A673 (cell line): ENCODE data around the gene FRMD6. TPM values are rescaled to one million over a fixed set of nuclear protein-coding genes. Genes with fewer than 3 reads are reported as not detected.
"Not testable (repeated sequence)": the region's sequence is repeated elsewhere in the genome, so short reads cannot be mapped to it uniquely, and the experiment has no call there.

Source experiments
- BruUV-seq: library from RNA; stranded (reverse); fragments of 400-500 nt; replicated peaks from 2 replicates; lab custom pipeline; 2021; lab: Mats Ljungman, UMichigan
- CTCF ChIA-PET: fragments of 300-600 bp; sonication (Branson Sonifier 250); formaldehyde crosslinking; loops from one replicate; lab custom pipeline; 2022; ENCODE audit warnings: antibody characterized with exemption; lab: Charles Lee
- POLR2A ChIA-PET: fragments of 300-600 bp; sonication (Branson Sonifier 250); formaldehyde crosslinking; loops from one replicate; lab custom pipeline; 2022; ENCODE audit warnings: antibody characterized with exemption; ENCODE audit not compliant: low non-redundant PET; lab: Charles Lee
- DNase-seq: peaks from one replicate; pipeline ENCODE4 v3.0.0-alpha.2; 2015; ENCODE audit warnings: low spot score
- H3K27ac ChIP-seq: fragments of 200-600 bp; sonication (generic); 2 replicates; pipeline ENCODE4 v1.5.1; 2016; ENCODE audit warnings: mixed run types, low read depth, mild to moderate bottlenecking, mixed read lengths, antibody characterized with exemption, low read length; ENCODE audit not compliant: poor library complexity, severe bottlenecking
- H3K27me3 ChIP-seq: fragments of 200-600 bp; sonication (generic); replicated peaks from 2 replicates; pipeline ENCODE4 v1.6.1; 2017; ENCODE audit warnings: mixed run types, low read depth, mild to moderate bottlenecking, mixed read lengths, antibody characterized with exemption, low read length; ENCODE audit not compliant: insufficient read depth, poor library complexity
- H3K36me3 ChIP-seq: fragments of 200-600 bp; sonication (generic); 2 replicates; pipeline ENCODE4 v1.6.1; 2016; ENCODE audit warnings: mixed run types, mild to moderate bottlenecking, mixed read lengths, antibody characterized with exemption, low read length; ENCODE audit not compliant: insufficient read depth, poor library complexity, severe bottlenecking
- H3K4me1 ChIP-seq: fragments of 200-600 bp; sonication (generic); 2 replicates; pipeline ENCODE4 v1.6.1; 2017; ENCODE audit warnings: mixed run types, mild to moderate bottlenecking, mixed read lengths, antibody characterized with exemption, low read length; ENCODE audit not compliant: insufficient read depth, poor library complexity, severe bottlenecking
- H3K4me3 ChIP-seq: fragments of 200-600 bp; sonication (generic); 2 replicates; pipeline ENCODE4 v1.5.1; 2016; ENCODE audit warnings: low read depth, mixed run types, mild to moderate bottlenecking, mixed read lengths, low read length; ENCODE audit not compliant: poor library complexity, severe bottlenecking
- H3K9me3 ChIP-seq: fragments of 200-600 bp; sonication (generic); 2 replicates; pipeline ENCODE4 v1.6.1; 2016; ENCODE audit warnings: mixed run types, low read depth, mild to moderate bottlenecking, mixed read lengths, antibody characterized with exemption, low read length; ENCODE audit not compliant: poor library complexity, severe bottlenecking
- EZH2 ChIP-seq: fragments of 200-600 bp; sonication (generic); IDR thresholded peaks from 2 replicates; pipeline ENCODE4 v1.6.1; 2017; ENCODE audit warnings: borderline replicate concordance, low read depth, mild to moderate bottlenecking, mixed read lengths, antibody characterized with exemption, low read length; ENCODE audit not compliant: poor library complexity, severe bottlenecking
- intact Hi-C: fragments of 100-400 bp; cut with micrococcal nuclease; formaldehyde crosslinking; loops from one replicate; pipeline ENCODE4 v1.10.0; 2022; ENCODE audit not compliant: unreplicated experiment
- total RNA-seq: library from RNA; stranded (reverse); gene quantifications from 2 replicates; pipeline ENCODE4 v1.2.3, GENCODE V29; 2021
- TF ChIP-seq, protein P1 (sequence below): fragments of 300-800, 200-600 bp; sonication (generic); conservative IDR thresholded peaks from 2 replicates; pipeline ENCODE4 v1.5.1; 2017; ENCODE audit warnings: low read depth, mild to moderate bottlenecking, antibody characterized with exemption, low read length, moderate library complexity, mixed read lengths

Gene FRMD6
- total RNA-seq, 1 experiment from 2014 or later: 27.6 TPM

DNA sequence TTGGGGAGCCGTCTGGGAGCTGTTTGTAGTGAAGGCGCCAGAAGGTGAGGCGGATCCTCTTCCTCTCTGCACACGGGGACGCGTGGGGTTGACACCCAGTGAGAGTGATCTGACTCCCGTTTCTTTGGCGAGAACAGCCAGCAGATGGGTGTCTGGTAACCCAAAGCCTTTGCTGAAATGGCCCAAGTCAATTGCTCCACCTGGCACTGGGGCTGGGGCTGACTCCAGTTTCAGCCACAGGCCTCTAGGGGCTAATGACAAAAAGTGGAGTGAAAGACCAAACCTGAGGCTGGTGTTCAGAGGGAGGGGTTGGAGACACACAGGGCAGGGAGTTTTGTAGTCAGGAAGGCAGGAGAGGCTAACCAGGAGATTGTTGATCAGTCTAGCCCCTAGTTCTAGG, 87.0 kb downstream of the FRMD6 start:
- DNase-seq: no peak
- H3K9me3 ChIP-seq: no peaks in the 10 kb centered on the region
- H3K36me3 ChIP-seq: no peaks in the 10 kb centered on the region
- H3K27me3 ChIP-seq: no peaks in the 10 kb centered on the region
- intact Hi-C loops: no loop called here
- ChIA-PET CTCF (no interaction called here), POLR2A (no interaction called here)
- TF ChIP-seq, protein P1, sequence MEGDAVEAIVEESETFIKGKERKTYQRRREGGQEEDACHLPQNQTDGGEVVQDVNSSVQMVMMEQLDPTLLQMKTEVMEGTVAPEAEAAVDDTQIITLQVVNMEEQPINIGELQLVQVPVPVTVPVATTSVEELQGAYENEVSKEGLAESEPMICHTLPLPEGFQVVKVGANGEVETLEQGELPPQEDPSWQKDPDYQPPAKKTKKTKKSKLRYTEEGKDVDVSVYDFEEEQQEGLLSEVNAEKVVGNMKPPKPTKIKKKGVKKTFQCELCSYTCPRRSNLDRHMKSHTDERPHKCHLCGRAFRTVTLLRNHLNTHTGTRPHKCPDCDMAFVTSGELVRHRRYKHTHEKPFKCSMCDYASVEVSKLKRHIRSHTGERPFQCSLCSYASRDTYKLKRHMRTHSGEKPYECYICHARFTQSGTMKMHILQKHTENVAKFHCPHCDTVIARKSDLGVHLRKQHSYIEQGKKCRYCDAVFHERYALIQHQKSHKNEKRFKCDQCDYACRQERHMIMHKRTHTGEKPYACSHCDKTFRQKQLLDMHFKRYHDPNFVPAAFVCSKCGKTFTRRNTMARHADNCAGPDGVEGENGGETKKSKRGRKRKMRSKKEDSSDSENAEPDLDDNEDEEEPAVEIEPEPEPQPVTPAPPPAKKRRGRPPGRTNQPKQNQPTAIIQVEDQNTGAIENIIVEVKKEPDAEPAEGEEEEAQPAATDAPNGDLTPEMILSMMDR: no peak
- no peak for TF ChIP-seq EZH2
- no TSS peak for BruUV-seq
- H3K27ac ChIP-seq: no peak overlapping the region
- no peak overlapping the region for H3K4me3 ChIP-seq
- H3K4me1 ChIP-seq: no peaks in the 10 kb centered on the region

DNA sequence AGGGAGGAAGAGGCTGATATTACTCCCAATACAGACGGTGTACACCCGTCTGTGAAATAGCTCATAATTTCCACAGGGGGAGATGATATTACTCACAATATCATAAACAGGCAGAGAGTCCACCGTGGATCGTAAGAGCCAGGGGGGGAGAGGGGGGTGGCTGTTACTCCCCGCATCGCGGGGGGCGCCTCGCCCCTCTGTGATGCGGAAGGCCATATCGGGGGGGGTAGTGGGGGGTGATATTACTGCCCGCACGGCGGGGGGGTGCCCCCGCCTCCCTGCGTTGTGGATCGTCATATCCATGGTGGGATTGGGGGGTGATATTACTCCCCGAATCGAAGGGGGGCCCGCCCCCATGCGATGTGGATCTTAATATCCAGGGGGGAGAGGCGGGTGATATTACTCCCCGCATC, 91.9 kb downstream of the FRMD6 start:
- Histone ChIP-seq H3K9me3 (no peaks in the 10 kb centered on the region), H3K27ac (no peak overlapping the region), H3K4me3 (no peak overlapping the region), H3K4me1 (no peaks in the 10 kb centered on the region), H3K27me3 (no peaks in the 10 kb centered on the region), H3K36me3 (no peaks in the 10 kb centered on the region)
- ChIA-PET POLR2A (no interaction called here), CTCF (no interaction called here)
- BruUV-seq: no TSS peak
- intact Hi-C loops: no loop called here
- no peak for DNase-seq
- TF ChIP-seq, protein P1: no peak
- TF ChIP-seq EZH2: no peak

DNA sequence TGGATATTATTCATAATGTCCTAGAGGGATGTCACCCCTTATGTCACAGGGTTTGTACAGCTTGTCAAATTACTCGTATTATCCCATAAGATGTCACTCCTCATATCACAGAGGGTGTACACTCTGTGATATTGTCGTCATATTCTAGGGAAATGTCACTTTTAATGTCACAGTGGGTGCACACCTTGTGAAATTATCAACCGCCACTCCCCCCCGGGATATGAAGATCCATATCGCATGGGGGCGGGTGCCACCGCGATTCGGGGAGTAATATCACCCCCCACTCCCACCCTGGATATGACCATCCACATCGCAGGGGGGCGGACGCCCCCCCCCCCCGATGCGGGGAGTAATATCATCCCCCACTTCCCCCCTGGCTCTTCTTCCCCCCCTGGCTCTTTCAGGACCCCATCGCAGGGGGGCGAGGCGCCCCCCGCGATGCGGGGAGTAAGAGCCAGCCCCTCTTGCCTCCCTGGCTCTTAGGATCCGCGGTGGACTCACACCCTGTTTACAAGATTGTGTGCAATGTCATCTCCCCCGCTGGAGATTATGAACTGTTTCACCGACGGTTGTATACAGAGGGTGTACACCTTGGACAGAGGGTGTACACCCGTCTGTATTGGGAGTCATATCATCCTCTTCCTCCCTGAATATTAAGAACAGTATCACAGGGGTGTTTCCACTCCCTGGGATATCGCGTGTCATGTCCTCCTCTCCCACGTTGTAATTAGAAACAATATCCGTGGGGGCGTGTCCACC, 92.8 kb downstream of the FRMD6 start:
- CTCF ChIA-PET: no interaction called here
- TF ChIP-seq, protein P1: no peak
- TF ChIP-seq EZH2: no peak
- peak; percentile 13 for DNase-seq
- Histone ChIP-seq H3K27ac (no peak overlapping the region), H3K36me3 (no peaks in the 10 kb centered on the region), H3K27me3 (no peaks in the 10 kb centered on the region), H3K4me1 (no peaks in the 10 kb centered on the region), H3K9me3 (no peaks in the 10 kb centered on the region), H3K4me3 (no peak overlapping the region)
- POLR2A ChIA-PET: no interaction called here
- intact Hi-C loops: no loop called here
- no TSS peak for BruUV-seq

DNA sequence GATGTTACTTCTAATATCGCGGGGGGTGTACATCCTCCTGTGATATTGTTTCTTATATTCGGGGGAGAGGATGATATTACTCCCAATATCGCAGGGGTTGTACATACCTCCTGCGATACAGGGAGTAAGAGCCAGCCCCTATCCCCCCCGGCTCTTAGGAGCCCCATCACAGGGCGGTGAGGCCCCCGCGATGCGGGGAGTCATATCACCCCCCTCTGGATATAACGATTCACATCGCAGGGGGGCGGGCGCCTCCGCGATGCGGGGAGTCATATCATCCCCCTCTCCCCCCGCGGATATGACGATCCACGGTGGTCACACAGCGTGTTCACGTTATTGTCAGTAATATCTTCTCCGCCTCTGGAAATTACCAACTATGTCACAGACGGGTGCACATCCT, 95.1 kb downstream of the FRMD6 start:
- intact Hi-C loops, H3K36me3 ChIP-seq, CTCF ChIA-PET, POLR2A ChIA-PET, H3K27ac ChIP-seq, BruUV-seq, DNase-seq, H3K4me3 ChIP-seq, H3K4me1 ChIP-seq, H3K9me3 ChIP-seq, H3K27me3 ChIP-seq: not testable (repeated sequence)
